K562 treated with DMSO at 1 percent for 4 hours (cell line): Measurements from ENCODE around the gene PCSK4. TPM values are rescaled to one million over a fixed set of nuclear protein-coding genes. Genes with fewer than 3 reads are reported as not detected.

ENCODE experiments used
- total RNA-seq: library from RNA; unstranded; fragments of 300-600 nt; gene quantifications from 2 replicates; pipeline ENCODE4 v1.2.3, GENCODE V29; 2022; ENCODE audit not compliant: insufficient read depth

Gene PCSK4
- total RNA-seq: 1.6 and 3.1 TPM in 2 replicates

GRCh38 chr19:1490311-1491113 lies at the start of gene PCSK4:
Gene PCSK4 (minus strand): TSS chr19:1490350. CDS start chr19:1490346, 4 bp downstream.

GRCh38 chr19:1523412-1524286 lies 33.5 kb upstream of the PCSK4 start, which contains the start of gene PLK5:
Gene PLK5 (plus strand): TSS chr19:1524077. CDS start chr19:1526997, 2,920 bp downstream.

GRCh38 chr19:1512671-1513498 lies 22.7 kb upstream of the PCSK4 start, which contains the start of gene ADAMTSL5:
Gene ADAMTSL5 (minus strand): TSS chr19:1513019. CDS start chr19:1510943, 2,076 bp downstream.

GRCh38 chr19:1491114-1491848 lies 1.1 kb upstream of the PCSK4 start, which contains the start of gene REEP6:
Gene REEP6 (plus strand): TSS chr19:1491181. CDS start chr19:1491270, 89 bp downstream.

GRCh38 chr19:1478934-1479707 lies 11.0 kb downstream of the PCSK4 start, which contains the start of gene C19orf25:
Gene C19orf25 (minus strand): TSS chr19:1479215. CDS start chr19:1478903, 312 bp downstream.

GRCh38 chr19:1449467-1450442 lies 40.4 kb downstream of the PCSK4 start, which contains the start of gene APC2:
Gene APC2 (plus strand): TSS chr19:1450121. CDS start chr19:1453002, 2,881 bp downstream.

GRCh38 chr19:1438035-1438932 lies 51.9 kb downstream of the PCSK4 start, which contains the start of gene RPS15:
Gene RPS15 (plus strand): TSS chr19:1438396. CDS start chr19:1438426, 30 bp downstream.

Other genes starting within 250 kb of the PCSK4 start
- gene ATP5F1D, start 248.6 kb downstream of the PCSK4 start, total RNA-seq: 424 and 456 TPM in 2 replicates
- 48.5 and 50.6 TPM in 2 replicates for gene MIDN, start 241.8 kb downstream of the PCSK4 start, total RNA-seq
- 140 and 141 TPM in 2 replicates for gene CIRBP, start 221.0 kb downstream of the PCSK4 start, total RNA-seq
- gene FAM174C, start 214.8 kb downstream of the PCSK4 start, total RNA-seq: 81.3 and 99.5 TPM in 2 replicates
- gene EFNA2, start 204.5 kb downstream of the PCSK4 start, total RNA-seq: 1.2 TPM in 1 of 2 replicates, not detected in the other
- 317 and 328 TPM in 2 replicates for gene NDUFS7, start 106.4 kb downstream of the PCSK4 start, total RNA-seq
- 44.1 and 45.1 TPM in 2 replicates for gene GAMT, start 88.8 kb downstream of the PCSK4 start, total RNA-seq
- gene DAZAP1, start 82.8 kb downstream of the PCSK4 start, total RNA-seq: 151 and 156 TPM in 2 replicates
- gene RPS15, start 52.0 kb downstream of the PCSK4 start, total RNA-seq: 5,479 and 5,587 TPM in 2 replicates
- gene APC2, start 40.2 kb downstream of the PCSK4 start, total RNA-seq: 0.83 and 1.6 TPM in 2 replicates
- gene C19orf25, start 11.1 kb downstream of the PCSK4 start, total RNA-seq: 37.9 and 47.6 TPM in 2 replicates
- gene REEP6, start 831 bp upstream of the PCSK4 start, total RNA-seq: 47.8 and 52.4 TPM in 2 replicates
- 6.2 and 15.4 TPM in 2 replicates for gene ADAMTSL5, start 22.7 kb upstream of the PCSK4 start, total RNA-seq
- gene PLK5, start 33.7 kb upstream of the PCSK4 start, total RNA-seq: not detected in 2 replicates
- 35.2 and 40.6 TPM in 2 replicates for gene MEX3D, start 78.0 kb upstream of the PCSK4 start, total RNA-seq
- 102 and 118 TPM in 2 replicates for gene MBD3, start 102.5 kb upstream of the PCSK4 start, total RNA-seq
- 79.6 and 82.3 TPM in 2 replicates for gene UQCR11, start 115.1 kb upstream of the PCSK4 start, total RNA-seq
- gene TCF3, start 162.3 kb upstream of the PCSK4 start, total RNA-seq: 91.0 and 114 TPM in 2 replicates